IMR-90 (cell line): ENCODE results near the gene AMPD1. TPM values are rescaled to one million over a fixed set of nuclear protein-coding genes. Genes with fewer than 3 reads are reported as not detected.

Experiments
- ATAC-seq: fragments of 200-7000 bp; cut with Tn5 transposase; 2 replicates; pipeline ENCODE4 v1.9.1; 2020; ENCODE audit warnings: low read depth, mild to moderate bottlenecking, moderate library complexity
- BruUV-seq: library from RNA; stranded (reverse); fragments of 400-500 nt; replicated peaks from 2 replicates; lab custom pipeline; 2021; lab: Mats Ljungman, UMichigan
- CTCF ChIA-PET: fragments of 300-600 bp; formaldehyde crosslinking; extraction: SDS; loops from one replicate; lab custom pipeline; 2021; ENCODE audit warnings: antibody characterized with exemption; lab: Yijun Ruan, JAX
- POLR2A ChIA-PET: fragments of 300-600 bp; sonication (Branson Sonifier 250); formaldehyde crosslinking; loops from one replicate; lab custom pipeline; 2022; ENCODE audit warnings: antibody characterized with exemption; ENCODE audit not compliant: unreplicated experiment; lab: Charles Lee
- DNase-seq: peaks from one replicate; pipeline ENCODE4 v3.0.0; 2013
- H2AFZ ChIP-seq: replicated peaks from 2 replicates; pipeline ENCODE3; 2013; ENCODE audit warnings: low read length, mild to moderate bottlenecking; ENCODE audit not compliant: poor library complexity
- H2AK5ac ChIP-seq: 2 replicates; pipeline ENCODE4 v1.6.1; 2013; ENCODE audit warnings: low read depth, low read length, inconsistent platforms
- H2AK9ac ChIP-seq: replicated peaks from 2 replicates; pipeline ENCODE3; 2013; ENCODE audit warnings: mild to moderate bottlenecking, low read depth, low read length, moderate library complexity; ENCODE audit not compliant: poor library complexity
- H2BK120ac ChIP-seq: 2 replicates; pipeline ENCODE4 v1.6.1; 2013; ENCODE audit warnings: low read depth, low read length, inconsistent platforms
- H2BK15ac ChIP-seq: 3 replicates; pipeline ENCODE4 v1.6.1; 2013; ENCODE audit warnings: low read depth, low read length, inconsistent platforms
- H2BK20ac ChIP-seq: 2 replicates; pipeline ENCODE4 v1.6.1; 2013; ENCODE audit warnings: low read depth, mild to moderate bottlenecking, inconsistent platforms, low read length, moderate library complexity
- H2BK5ac ChIP-seq: 2 replicates; pipeline ENCODE4 v1.6.1; 2013; ENCODE audit warnings: mild to moderate bottlenecking, low read depth, low read length, inconsistent platforms; ENCODE audit not compliant: poor library complexity, severe bottlenecking
- H3K14ac ChIP-seq: replicated peaks from 2 replicates; pipeline ENCODE4 v1.6.1; 2013; ENCODE audit warnings: low read depth, low read length, inconsistent platforms
- H3K18ac ChIP-seq: 2 replicates; pipeline ENCODE4 v1.6.1; 2013; ENCODE audit warnings: low read depth, low read length, control low read depth
- H3K23ac ChIP-seq: 2 replicates; pipeline ENCODE4 v1.6.1; 2013; ENCODE audit warnings: low read depth, low read length, inconsistent platforms
- H3K27ac ChIP-seq: 2 replicates; pipeline ENCODE4 v1.5.1; 2013; ENCODE audit warnings: mild to moderate bottlenecking, control low read depth, low read length; ENCODE audit not compliant: insufficient read depth
- H3K27me3 ChIP-seq: 2 replicates; pipeline ENCODE4 v1.6.1; 2013; ENCODE audit warnings: low read length; ENCODE audit not compliant: control insufficient read depth, insufficient read depth
- H3K36me3 ChIP-seq: 2 replicates; pipeline ENCODE4 v1.6.1; 2013; ENCODE audit warnings: low read length, mixed read lengths; ENCODE audit not compliant: control insufficient read depth, insufficient read depth
- H3K4ac ChIP-seq: 2 replicates; pipeline ENCODE4 v1.6.1; 2013; ENCODE audit warnings: low read depth, low read length, inconsistent platforms
- H3K4me1 ChIP-seq: 2 replicates; pipeline ENCODE4 v1.6.1; 2013; ENCODE audit warnings: low read length, mixed read lengths; ENCODE audit not compliant: control insufficient read depth, insufficient read depth
- H3K4me2 ChIP-seq: 2 replicates; pipeline ENCODE4 v1.6.1; 2013; ENCODE audit warnings: low read depth, mild to moderate bottlenecking, control low read depth, low read length, moderate library complexity
- H3K4me3 ChIP-seq: 2 replicates; pipeline ENCODE4 v1.5.1; 2013; ENCODE audit warnings: low read depth, mild to moderate bottlenecking, control low read depth, low read length, moderate library complexity; ENCODE audit not compliant: insufficient read depth
- H3K56ac ChIP-seq: 2 replicates; pipeline ENCODE4 v1.6.1; 2013; ENCODE audit warnings: low read length, inconsistent platforms; ENCODE audit not compliant: insufficient read depth; ENCODE audit errors: extremely low read depth
- H3K79me1 ChIP-seq, 2 experiments: 2 replicates each; pipeline ENCODE4 v1.6.1; 2013; ENCODE audit warnings: low read length in 2 of 2, inconsistent platforms in 1 of 2, low read depth in 1 of 2
- H3K9ac ChIP-seq: 2 replicates; pipeline ENCODE4 v1.6.1; 2013; ENCODE audit warnings: low read depth, low read length, control low read depth
- H3K9me1 ChIP-seq: 2 replicates; pipeline ENCODE4 v1.6.1; 2013; ENCODE audit warnings: low read length, inconsistent platforms; ENCODE audit not compliant: insufficient read depth
- H3K9me3 ChIP-seq: 2 replicates; pipeline ENCODE4 v1.6.1; 2013; ENCODE audit warnings: low read length; ENCODE audit not compliant: control insufficient read depth, insufficient read depth
- H4K20me1 ChIP-seq: 2 replicates; pipeline ENCODE4 v1.6.1; 2013; ENCODE audit warnings: low read length, inconsistent platforms; ENCODE audit not compliant: insufficient read depth
- H4K5ac ChIP-seq: 2 replicates; pipeline ENCODE4 v1.6.1; 2013; ENCODE audit warnings: mild to moderate bottlenecking, low read depth, low read length, control low read depth
- H4K8ac ChIP-seq, 2 experiments: 2 replicates each; pipeline ENCODE4 v1.6.1; 2013; ENCODE audit warnings: low read depth in 2 of 2, low read length in 2 of 2, control low read depth in 1 of 2, inconsistent platforms in 1 of 2
- H4K91ac ChIP-seq: 2 replicates; pipeline ENCODE4 v1.6.1; 2013; ENCODE audit warnings: low read depth, low read length, inconsistent platforms; ENCODE audit not compliant: insufficient read depth
- MAFK ChIP-seq: IDR thresholded peaks from 2 replicates; pipeline ENCODE4 v1.6.1; 2012; ENCODE audit warnings: low read depth, low read length, improper control_type of control experiment
- MXI1 ChIP-seq: IDR thresholded peaks from 2 replicates; pipeline ENCODE4 v1.6.1; 2012; ENCODE audit warnings: low read depth, mild to moderate bottlenecking, low read length, moderate library complexity, borderline replicate concordance
- POLR2A ChIP-seq: IDR thresholded peaks from 2 replicates; pipeline ENCODE4 v1.6.1; 2012; ENCODE audit warnings: mild to moderate bottlenecking, low read depth, low read length
- RFX5 ChIP-seq: IDR thresholded peaks from 2 replicates; pipeline ENCODE4 v1.8.0; 2012; ENCODE audit warnings: low read depth, mild to moderate bottlenecking, low read length, moderate library complexity
- WGBS, 2 experiments: methylation state at CpG; one replicate each; pipeline versions ENCODE4 v1.1.5 to v1.1.7; 2013; ENCODE audit warnings: missing lambda C conversion rate in 2 of 2; ENCODE audit not compliant: insufficient read length in 1 of 2; ENCODE audit errors: extremely low coverage in 2 of 2; 5-methylcytosine and 5-hydroxymethylcytosine counted together
- dilution Hi-C: fragments of 300-500 bp; cut with HindIII; formaldehyde crosslinking; loops from one replicate; pipeline ENCODE4 v1.14.3; 2018; ENCODE audit warnings: low sequenced_read_pairs; ENCODE audit not compliant: unreplicated experiment
- in situ Hi-C: fragments of 300-500 bp; cut with MboI; formaldehyde crosslinking; loops from 3 replicates; pipeline ENCODE4 v1.14.3; 2019; ENCODE audit warnings: low sequenced_read_pairs, inconsistent platforms, mixed read lengths
- intact Hi-C: fragments of 100-400 bp; cut with micrococcal nuclease; formaldehyde crosslinking; loops from 2 replicates; pipeline ENCODE4 v1.10.0; 2022
- polyA plus RNA-seq, 3 experiments: library from polyadenylated mRNA; depleted of rRNA; stranded (reverse); fragments of >200 nt; gene quantifications; 2 replicates each; pipeline ENCODE4 v1.2.3, GENCODE V29; 2012; ENCODE audit warnings: low replicate concordance in 1 of 3
- total RNA-seq: library from RNA; depleted of rRNA; stranded (reverse); fragments of >200 nt; gene quantifications from 2 replicates; pipeline ENCODE4 v1.2.3, GENCODE V29; 2012
- TF ChIP-seq, protein P1 (sequence below): conservative IDR thresholded peaks from 2 replicates; pipeline ENCODE4 v1.5.1; 2012; ENCODE audit warnings: mild to moderate bottlenecking, low read depth, low read length, improper control_type of control experiment
- TF ChIP-seq, protein P2 (sequence below): fragments of 150-350 bp; IDR thresholded peaks from 2 replicates; pipeline ENCODE4 v1.6.1; 2017; ENCODE audit warnings: mild to moderate bottlenecking, antibody characterized with exemption, low read length, low read depth

Gene AMPD1
- total and polyA plus RNA-seq, 2 of the 4 experiments (the other 2 are of a cell fraction): not detected

DNA sequence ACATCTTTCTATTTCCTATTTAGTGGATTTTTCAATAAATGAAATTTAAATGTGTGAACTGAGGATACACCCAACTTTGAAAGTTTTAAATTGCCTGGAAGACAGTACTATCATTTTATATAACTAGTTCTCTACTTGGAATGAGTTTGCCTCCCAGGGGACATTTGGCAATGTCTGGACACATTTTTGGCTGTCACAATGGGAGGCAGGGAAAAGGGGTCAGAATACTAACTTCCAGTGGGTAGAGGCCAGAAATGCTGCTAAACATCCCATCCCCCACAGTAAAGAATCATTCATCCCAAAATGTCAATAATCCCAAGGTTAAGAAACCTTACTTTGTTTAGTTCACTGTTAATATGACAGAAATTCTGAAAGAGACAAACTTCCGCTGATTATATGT is 34.4 kb upstream of the AMPD1 start:
- no peak overlapping the region for H3K18ac ChIP-seq
- in situ Hi-C loops: loop anchor here (25.0 kb wide), 1 partner anchor 583 kb away; no protein-coding TSS in a partner anchor
- no peak overlapping the region for H2BK120ac ChIP-seq
- no peak overlapping the region for H2AK9ac ChIP-seq
- peaks cover 9% of the 10 kb centered on the region; the same call in 1 of the 2 replicates for H4K20me1 ChIP-seq
- intact Hi-C loops: loop anchor here (10.0 kb wide), 2 partner anchors 305 to 765 kb away; no protein-coding TSS in a partner anchor
- H3K4me2 ChIP-seq: no peak overlapping the region
- ATAC-seq: no peak
- no peak overlapping the region for H2BK15ac ChIP-seq
- CTCF ChIA-PET: no interaction called here
- no peak overlapping the region for H4K5ac ChIP-seq
- peaks cover 19 to 31% of the 10 kb centered on the region in 2 experiments for H3K79me1 ChIP-seq
- H3K23ac ChIP-seq: no peak overlapping the region
- DNase-seq: no peak
- H2AK5ac ChIP-seq: no peak overlapping the region
- BruUV-seq: no TSS peak
- no peak overlapping the region for H3K9ac ChIP-seq
- no peak overlapping the region for H3K4ac ChIP-seq
- no peaks in the 10 kb centered on the region for H3K27me3 ChIP-seq
- H3K14ac ChIP-seq: no peak overlapping the region
- H3K36me3 ChIP-seq: peaks cover 46% of the 10 kb centered on the region
- H4K91ac ChIP-seq: no peak overlapping the region
- POLR2A ChIA-PET: no interaction called here
- H3K27ac ChIP-seq: no peak overlapping the region
- no peaks in the 10 kb centered on the region for H3K9me3 ChIP-seq
- TF ChIP-seq, protein P1, sequence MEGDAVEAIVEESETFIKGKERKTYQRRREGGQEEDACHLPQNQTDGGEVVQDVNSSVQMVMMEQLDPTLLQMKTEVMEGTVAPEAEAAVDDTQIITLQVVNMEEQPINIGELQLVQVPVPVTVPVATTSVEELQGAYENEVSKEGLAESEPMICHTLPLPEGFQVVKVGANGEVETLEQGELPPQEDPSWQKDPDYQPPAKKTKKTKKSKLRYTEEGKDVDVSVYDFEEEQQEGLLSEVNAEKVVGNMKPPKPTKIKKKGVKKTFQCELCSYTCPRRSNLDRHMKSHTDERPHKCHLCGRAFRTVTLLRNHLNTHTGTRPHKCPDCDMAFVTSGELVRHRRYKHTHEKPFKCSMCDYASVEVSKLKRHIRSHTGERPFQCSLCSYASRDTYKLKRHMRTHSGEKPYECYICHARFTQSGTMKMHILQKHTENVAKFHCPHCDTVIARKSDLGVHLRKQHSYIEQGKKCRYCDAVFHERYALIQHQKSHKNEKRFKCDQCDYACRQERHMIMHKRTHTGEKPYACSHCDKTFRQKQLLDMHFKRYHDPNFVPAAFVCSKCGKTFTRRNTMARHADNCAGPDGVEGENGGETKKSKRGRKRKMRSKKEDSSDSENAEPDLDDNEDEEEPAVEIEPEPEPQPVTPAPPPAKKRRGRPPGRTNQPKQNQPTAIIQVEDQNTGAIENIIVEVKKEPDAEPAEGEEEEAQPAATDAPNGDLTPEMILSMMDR: no peak
- TF ChIP-seq POLR2A (no peak), RFX5 (no peak), MXI1 (no peak), MAFK (no peak)
- TF ChIP-seq, protein P2, sequence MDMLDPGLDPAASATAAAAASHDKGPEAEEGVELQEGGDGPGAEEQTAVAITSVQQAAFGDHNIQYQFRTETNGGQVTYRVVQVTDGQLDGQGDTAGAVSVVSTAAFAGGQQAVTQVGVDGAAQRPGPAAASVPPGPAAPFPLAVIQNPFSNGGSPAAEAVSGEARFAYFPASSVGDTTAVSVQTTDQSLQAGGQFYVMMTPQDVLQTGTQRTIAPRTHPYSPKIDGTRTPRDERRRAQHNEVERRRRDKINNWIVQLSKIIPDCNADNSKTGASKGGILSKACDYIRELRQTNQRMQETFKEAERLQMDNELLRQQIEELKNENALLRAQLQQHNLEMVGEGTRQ: no peak
- WGBS, 2 experiments: no CpG with 5 or more reads among the region's 1 CpG
- H3K4me1 ChIP-seq: peaks cover 10% of the 10 kb centered on the region
- no peak overlapping the region for H4K8ac ChIP-seq
- H3K9me1 ChIP-seq: peaks cover 4% of the 10 kb centered on the region; the same call in 1 of the 2 replicates
- H3K4me3 ChIP-seq: no peak overlapping the region
- dilution Hi-C loops: no loop called here
- H2AFZ ChIP-seq: no peak overlapping the region
- H2BK5ac ChIP-seq: no peak overlapping the region
- H2BK20ac ChIP-seq: no peak overlapping the region
- H3K56ac ChIP-seq: no peak overlapping the region
